Vagina (tissue), 2 donors: ENCODE results near the gene MIEF1.

Source experiments
- CTCF ChIP-seq, 3 experiments: fragments of 450-650 bp in 2 of 3; fragments of 200-600 bp in 1 of 3; sonication (generic) in 1 of 3; IDR thresholded peaks; one replicate each; pipeline ENCODE4 v1.5.1; 2017 to 2019; ENCODE audit warnings: antibody characterized with exemption in 3 of 3, mild to moderate bottlenecking in 2 of 3, moderate library complexity in 2 of 3
- POLR2A ChIP-seq, 2 donors: fragments of 450-650 bp; IDR thresholded peaks; one replicate each; pipeline ENCODE4 v1.6.1; 2017; ENCODE audit warnings: antibody characterized with exemption in 2 of 2, mild to moderate bottlenecking in 2 of 2, moderate library complexity in 2 of 2
- POLR2AphosphoS5 ChIP-seq, 2 donors: sonication (generic); formaldehyde crosslinking; IDR thresholded peaks; one replicate each; pipeline ENCODE4 v1.9.0; 2017; ENCODE audit warnings: antibody characterized with exemption in 2 of 2, mild to moderate bottlenecking in 2 of 2, low read depth in 1 of 2; ENCODE audit not compliant: insufficient read depth in 1 of 2

GRCh38 chr22:39528681-39529486 lies 26.8 kb downstream of the MIEF1 start:
- TF ChIP-seq CTCF (IDR thresholded peaks at IDR 0.05): peak; percentile 80 to 99 (median 98)
- TF ChIP-seq POLR2AphosphoS5 (IDR thresholded peaks at IDR 0.05; ENCODE audit: insufficient read depth in 1 of 2, low read depth in 1 of 2): peak; percentile 65 to 83
- peak in 1 of 2 donors; percentile 64 for TF ChIP-seq POLR2A (IDR thresholded peaks at IDR 0.05)
